ENCODE results near the gene ZW10. TPM values are rescaled to one million over a fixed set of nuclear protein-coding genes. Genes with fewer than 3 reads are reported as not detected.

The ZW10 gene
- total and polyA plus RNA-seq, 2 of the 13 experiments (the other 11 are each of a cell fraction or from before 2014, with no cell fraction given), result 5.8 to 31.3 TPM

DNA sequence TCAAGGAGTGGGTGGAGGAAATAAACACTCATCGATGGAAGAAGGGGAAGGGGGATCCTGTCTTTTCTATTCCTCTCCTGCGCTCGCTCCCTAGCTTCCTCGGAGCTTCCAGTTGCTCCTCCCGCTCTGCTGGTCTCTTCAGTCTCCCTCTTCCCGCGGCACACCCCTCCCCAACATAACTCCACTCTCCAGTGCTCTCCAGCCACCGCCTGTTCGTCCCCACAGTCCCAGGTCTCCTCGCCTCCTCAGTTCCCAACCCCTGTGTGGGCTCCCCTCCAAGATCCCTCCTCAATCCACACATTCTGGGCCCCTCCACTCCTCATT lies 438 bp downstream of the ZW10 start:
- peak overlapping the region; percentile 81 to 98 (median 96) for H3K4me3 ChIP-seq (replicated peaks in 1 of 3; ENCODE audit: insufficient read depth in 1 of 3, low read depth in 2 of 3, low read length in 3 of 3)
- peak; percentile 6 for DNase-seq (ENCODE audit: low spot score)
- in situ Hi-C loops (cut with HindIII; ENCODE audit: extremely low pct_ligation_motif_present, low pct_unique_long_range_greater_than_20kb), result no loop called here
- peaks cover 22% of the 10 kb centered on the region for H3K79me2 ChIP-seq (ENCODE audit: insufficient read depth, low read length)
- ATAC-seq, result peak; percentile 76
- CTCF ChIA-PET (ENCODE audit: low intra/inter-chr PET ratio, low total read pairs), result no interaction called here
- peak overlapping the region; percentile 77 for H3K27ac ChIP-seq (ENCODE audit: extremely low read length, insufficient read depth, low read length)
- 2% methylated on average over 10 of the region's 10 CpGs for WGBS (ENCODE audit: low lambda C conversion rate)
- H3K27me3 ChIP-seq (ENCODE audit: control insufficient read depth in 1 of 2, insufficient read depth in 2 of 2, low read length in 2 of 2), result peaks cover 0 to 5% of the 10 kb centered on the region in 2 experiments; a peak in 2 of 5 replicates
- peak overlapping the region; percentile 92 for H3K9ac ChIP-seq (ENCODE audit: insufficient read depth, low read depth, low read length)
- no peaks in the 10 kb centered on the region for H4K20me1 ChIP-seq (ENCODE audit: insufficient read depth, low read length)
- peak overlapping the region; percentile 39 for H2AFZ ChIP-seq (ENCODE audit: low read length)
- H3K4me1 ChIP-seq (ENCODE audit: insufficient read depth, low read length), result peaks cover 16% of the 10 kb centered on the region
- no peak for FAIRE-seq
- BruUV-seq (replicated peaks), result no TSS peak
- peak overlapping the region; percentile 81 for H3K4me2 ChIP-seq (ENCODE audit: low read depth, low read length)
- H3K36me3 ChIP-seq (replicated peaks in 1 of 2; ENCODE audit: control insufficient read depth in 1 of 2, insufficient read depth in 2 of 2, low read length in 2 of 2), result peaks cover 2 to 17% of the 10 kb centered on the region in 2 experiments; a peak in 4 of 5 replicates
- POLR2A ChIA-PET, result interaction anchor here (1.1 kb wide), 1 partner anchor 14 kb away, joined by 3 read pairs; no protein-coding TSS in a partner anchor
- intact Hi-C loops (cut with micrococcal nuclease; ENCODE audit: unreplicated experiment), result no loop called here
- no peaks in the 10 kb centered on the region for H3K9me3 ChIP-seq (ENCODE audit: low read length)
- no peak for TF ChIP-seq RAD21 (CRISPR knock-in tag; IDR thresholded peaks at IDR 0.05)
- TF ChIP-seq, protein P1, sequence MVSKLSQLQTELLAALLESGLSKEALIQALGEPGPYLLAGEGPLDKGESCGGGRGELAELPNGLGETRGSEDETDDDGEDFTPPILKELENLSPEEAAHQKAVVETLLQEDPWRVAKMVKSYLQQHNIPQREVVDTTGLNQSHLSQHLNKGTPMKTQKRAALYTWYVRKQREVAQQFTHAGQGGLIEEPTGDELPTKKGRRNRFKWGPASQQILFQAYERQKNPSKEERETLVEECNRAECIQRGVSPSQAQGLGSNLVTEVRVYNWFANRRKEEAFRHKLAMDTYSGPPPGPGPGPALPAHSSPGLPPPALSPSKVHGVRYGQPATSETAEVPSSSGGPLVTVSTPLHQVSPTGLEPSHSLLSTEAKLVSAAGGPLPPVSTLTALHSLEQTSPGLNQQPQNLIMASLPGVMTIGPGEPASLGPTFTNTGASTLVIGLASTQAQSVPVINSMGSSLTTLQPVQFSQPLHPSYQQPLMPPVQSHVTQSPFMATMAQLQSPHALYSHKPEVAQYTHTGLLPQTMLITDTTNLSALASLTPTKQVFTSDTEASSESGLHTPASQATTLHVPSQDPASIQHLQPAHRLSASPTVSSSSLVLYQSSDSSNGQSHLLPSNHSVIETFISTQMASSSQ (IDR thresholded peaks at IDR 0.05; ENCODE audit: low read depth), result no peak
- TF ChIP-seq, protein P1 (CRISPR knock-in tag; IDR thresholded peaks at IDR 0.05; ENCODE audit: borderline replicate concordance), result no peak
- peak; percentile 79 for TF ChIP-seq ZNF263 (CRISPR knock-in tag; IDR thresholded peaks at IDR 0.05)
- no peak for TF ChIP-seq ZNF30 (CRISPR knock-in tag; IDR thresholded peaks at IDR 0.05)
- TF ChIP-seq, protein P2, sequence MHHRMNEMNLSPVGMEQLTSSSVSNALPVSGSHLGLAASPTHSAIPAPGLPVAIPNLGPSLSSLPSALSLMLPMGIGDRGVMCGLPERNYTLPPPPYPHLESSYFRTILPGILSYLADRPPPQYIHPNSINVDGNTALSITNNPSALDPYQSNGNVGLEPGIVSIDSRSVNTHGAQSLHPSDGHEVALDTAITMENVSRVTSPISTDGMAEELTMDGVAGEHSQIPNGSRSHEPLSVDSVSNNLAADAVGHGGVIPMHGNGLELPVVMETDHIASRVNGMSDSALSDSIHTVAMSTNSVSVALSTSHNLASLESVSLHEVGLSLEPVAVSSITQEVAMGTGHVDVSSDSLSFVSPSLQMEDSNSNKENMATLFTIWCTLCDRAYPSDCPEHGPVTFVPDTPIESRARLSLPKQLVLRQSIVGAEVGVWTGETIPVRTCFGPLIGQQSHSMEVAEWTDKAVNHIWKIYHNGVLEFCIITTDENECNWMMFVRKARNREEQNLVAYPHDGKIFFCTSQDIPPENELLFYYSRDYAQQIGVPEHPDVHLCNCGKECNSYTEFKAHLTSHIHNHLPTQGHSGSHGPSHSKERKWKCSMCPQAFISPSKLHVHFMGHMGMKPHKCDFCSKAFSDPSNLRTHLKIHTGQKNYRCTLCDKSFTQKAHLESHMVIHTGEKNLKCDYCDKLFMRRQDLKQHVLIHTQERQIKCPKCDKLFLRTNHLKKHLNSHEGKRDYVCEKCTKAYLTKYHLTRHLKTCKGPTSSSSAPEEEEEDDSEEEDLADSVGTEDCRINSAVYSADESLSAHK (CRISPR knock-in tag; IDR thresholded peaks at IDR 0.05; ENCODE audit: borderline replicate concordance), result no peak
- TF ChIP-seq ZBTB7B (CRISPR knock-in tag; IDR thresholded peaks at IDR 0.05), result 0 out of 2 replicates have a peak, but pooled peaks have one; percentile 3
- TF ChIP-seq, protein P3, sequence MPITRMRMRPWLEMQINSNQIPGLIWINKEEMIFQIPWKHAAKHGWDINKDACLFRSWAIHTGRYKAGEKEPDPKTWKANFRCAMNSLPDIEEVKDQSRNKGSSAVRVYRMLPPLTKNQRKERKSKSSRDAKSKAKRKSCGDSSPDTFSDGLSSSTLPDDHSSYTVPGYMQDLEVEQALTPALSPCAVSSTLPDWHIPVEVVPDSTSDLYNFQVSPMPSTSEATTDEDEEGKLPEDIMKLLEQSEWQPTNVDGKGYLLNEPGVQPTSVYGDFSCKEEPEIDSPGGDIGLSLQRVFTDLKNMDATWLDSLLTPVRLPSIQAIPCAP (CRISPR knock-in tag; IDR thresholded peaks at IDR 0.05; ENCODE audit: low read depth), result no peak
- no peak for TF ChIP-seq ZNF3 (CRISPR knock-in tag; IDR thresholded peaks at IDR 0.05)
- TF ChIP-seq ZNF878 (CRISPR knock-in tag; IDR thresholded peaks at IDR 0.05), result 0 out of 2 replicates have a peak, but pooled peaks have one; percentile 45
- TF ChIP-seq, protein P4, sequence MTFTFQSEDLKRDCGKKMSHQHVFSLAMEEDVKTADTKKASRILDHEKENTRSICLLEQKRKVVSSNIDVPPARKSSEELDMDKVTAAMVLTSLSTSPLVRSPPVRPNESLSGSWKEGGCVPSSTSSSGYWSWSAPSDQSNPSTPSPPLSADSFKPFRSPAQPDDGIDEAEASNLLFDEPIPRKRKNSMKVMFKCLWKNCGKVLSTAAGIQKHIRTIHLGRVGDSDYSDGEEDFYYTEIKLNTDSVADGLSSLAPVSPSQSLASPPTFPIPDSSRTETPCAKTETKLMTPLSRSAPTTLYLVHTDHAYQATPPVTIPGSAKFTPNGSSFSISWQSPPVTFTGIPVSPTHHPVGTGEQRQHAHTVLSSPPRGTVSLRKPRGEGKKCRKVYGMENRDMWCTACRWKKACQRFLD (CRISPR knock-in tag; IDR thresholded peaks at IDR 0.05; ENCODE audit: borderline replicate concordance), result 0 out of 2 replicates have a peak, but pooled peaks have one; percentile 4
- TF ChIP-seq SETDB1 (CRISPR knock-in tag; IDR thresholded peaks at IDR 0.05; ENCODE audit: borderline replicate concordance), result no peak
- TF ChIP-seq CBX2 (IDR thresholded peaks at IDR 0.05; ENCODE audit: low read depth, low read length), result no peak
- TF ChIP-seq CBX2 (CRISPR knock-in tag; IDR thresholded peaks at IDR 0.05; ENCODE audit: low read depth), result no peak
- no peak for TF ChIP-seq MTA3 (CRISPR knock-in tag; IDR thresholded peaks at IDR 0.05)
- TF ChIP-seq, protein P5, sequence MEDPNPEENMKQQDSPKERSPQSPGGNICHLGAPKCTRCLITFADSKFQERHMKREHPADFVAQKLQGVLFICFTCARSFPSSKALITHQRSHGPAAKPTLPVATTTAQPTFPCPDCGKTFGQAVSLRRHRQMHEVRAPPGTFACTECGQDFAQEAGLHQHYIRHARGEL (CRISPR knock-in tag; IDR thresholded peaks at IDR 0.05), result no peak
- no peak for TF ChIP-seq ZNF841 (CRISPR knock-in tag; IDR thresholded peaks at IDR 0.05; ENCODE audit: borderline replicate concordance)

Data from HepG2 (cell line).